Spleen (tissue), 11 donors: Measurements from ENCODE around the gene DNAJC1. TPM values are rescaled to one million over a fixed set of nuclear protein-coding genes. Genes with fewer than 3 reads are reported as not detected.
"Not testable (repeated sequence)": the region's sequence is repeated elsewhere in the genome, so short reads cannot be mapped to it uniquely, and the experiment has no call there.

ENCODE experiments used
- DNase-seq: peaks from one replicate; pipeline ENCODE4 v3.0.0-alpha.2; 2020
- H3K27ac ChIP-seq, 8 donors: fragments of 200-600 bp; sonication (generic) in 7 of 8; 1 replicate in 4 of 8; 2 replicates in 4 of 8; pipeline versions ENCODE4 v1.5.0 to v1.8.0; 2016 to 2021; ENCODE audit warnings: inconsistent platforms in 4 of 8, mild to moderate bottlenecking in 4 of 8, moderate library complexity in 1 of 8
- H3K27me3 ChIP-seq, 7 donors: fragments of 200-600 bp; sonication (generic) in 6 of 7; replicated peaks in 1 of 7; 1 replicate in 4 of 7; 2 replicates in 3 of 7; pipeline versions ENCODE4 v1.5.0 to v1.8.0; 2016 to 2021; ENCODE audit warnings: inconsistent platforms in 3 of 7, mild to moderate bottlenecking in 1 of 7
- H3K36me3 ChIP-seq, 6 donors: fragments of 200-600 bp; sonication (generic) in 5 of 6; 1 replicate in 4 of 6; 2 replicates in 2 of 6; pipeline versions ENCODE4 v1.5.0 to v1.8.0; 2016 to 2021; ENCODE audit warnings: inconsistent platforms in 2 of 6
- H3K4me1 ChIP-seq, 6 donors: fragments of 200-600 bp; sonication (generic) in 5 of 6; 1 replicate in 3 of 6; 2 replicates in 3 of 6; pipeline versions ENCODE4 v1.5.0 to v1.8.0; 2016 to 2021; ENCODE audit warnings: inconsistent platforms in 3 of 6
- H3K4me3 ChIP-seq, 8 donors: fragments of 200-600 bp; sonication (generic) in 7 of 8; 1 replicate in 4 of 8; 2 replicates in 4 of 8; pipeline versions ENCODE4 v1.5.0 to v1.8.0; 2016 to 2021; ENCODE audit warnings: inconsistent platforms in 4 of 8, mild to moderate bottlenecking in 4 of 8, moderate library complexity in 2 of 8
- H3K9me3 ChIP-seq, 8 donors: fragments of 200-600 bp; sonication (generic) in 7 of 8; 1 replicate in 4 of 8; 2 replicates in 4 of 8; pipeline versions ENCODE4 v1.5.0 to v1.8.0; 2016 to 2021; ENCODE audit warnings: inconsistent platforms in 4 of 8
- CTCF ChIP-seq, 11 experiments: fragments of 200-600 bp in 7 of 11; fragments of 450-650 bp in 4 of 11; sonication (generic) in 4 of 11; IDR thresholded peaks in 8 of 11; conservative IDR thresholded peaks in 3 of 11; 1 replicate in 7 of 11; 2 replicates in 4 of 11; pipeline versions ENCODE4 v1.4.0 to v1.8.0; 2016 to 2021; ENCODE audit warnings: antibody characterized with exemption in 11 of 11, inconsistent platforms in 4 of 11, mild to moderate bottlenecking in 1 of 11
- POLR2A ChIP-seq, 3 donors: fragments of 450-650 bp; IDR thresholded peaks; one replicate each; pipeline ENCODE4 v1.5.1; 2017; ENCODE audit warnings: antibody characterized with exemption in 3 of 3, mild to moderate bottlenecking in 1 of 3
- POLR2AphosphoS5 ChIP-seq, 3 donors: sonication (generic); formaldehyde crosslinking; IDR thresholded peaks; one replicate each; pipeline ENCODE4 v1.5.1; 2017; ENCODE audit warnings: antibody characterized with exemption in 3 of 3
- WGBS, 5 donors: extraction: QIAGEN DNeasy Blood & Tissue Kit in 3 of 5; methylation state at CpG; one replicate each; pipeline versions ENCODE4 v1.1.5 to v1.1.7; 2013 to 2018; 5-methylcytosine and 5-hydroxymethylcytosine counted together
- intact Hi-C: fragments of 100-400 bp; cut with DNase I; formaldehyde crosslinking; loops from one replicate; pipeline ENCODE4 v1.15.0; 2023; ENCODE audit warnings: low total_unique reads
- polyA plus RNA-seq, 3 donors: library from polyadenylated mRNA; stranded (reverse); fragments of 200-250 nt; gene quantifications; one replicate each; pipeline ENCODE4 v1.2.1, GENCODE V29; 2013
- total RNA-seq, 7 donors: library from RNA; depleted of rRNA in 3 of 7; stranded (reverse); fragments of >200 nt in 3 of 7; fragmentation: NEBNext Ultra II Directional in 4 of 7; extraction: Animal tissue kit (Norgen Biotek cat#: 25700) in 4 of 7; gene quantifications; one replicate each; pipeline versions ENCODE4 v1.1.0 to v1.2.1, GENCODE V29; 2016 to 2021
- donor health status: healthy with polysubstance abuse.
- donor health status: DM: no; HTN: no; CAD: no; lungs with moderate emphysema.
- donor health status: DM: no; HTN: no; CAD: no.
- donor health status: Bipolar disorder and iron deficiency.
- donor health status: healthy.
- donor health status: DM: no; HTN: no; CAD: no.
- donor health status: DM: yes; HTN: yes; CAD: no.

The DNAJC1 gene
- total and polyA plus RNA-seq, 10 donors: 8.1 to 96.4 (median 22.5) TPM

DNA sequence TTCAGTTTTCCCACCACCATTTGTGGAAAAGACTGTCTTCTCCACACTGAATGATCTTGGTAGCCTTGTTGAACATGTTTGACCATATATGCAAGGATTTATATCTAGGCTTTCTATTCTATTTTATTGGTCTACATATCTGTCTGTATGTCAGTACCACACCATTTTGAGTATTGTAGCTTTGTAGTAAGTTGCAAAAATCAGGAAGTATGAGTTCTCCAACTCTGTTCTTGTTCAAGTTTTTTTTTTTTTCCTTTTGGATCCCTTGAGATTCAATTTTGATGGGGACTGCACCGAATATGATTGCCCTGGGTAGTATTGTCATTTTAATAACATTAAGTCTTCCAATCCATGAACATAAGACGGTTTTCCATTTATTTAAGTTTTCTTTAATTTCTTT lies 176.8 kb downstream of the DNAJC1 start:
- Histone ChIP-seq H3K9me3 (peaks cover 11 to 75% (median 71%) of the 10 kb centered on the region in 8 donors), H3K4me1 (no peaks in the 10 kb centered on the region), H3K27ac (no peak overlapping the region), H3K27me3 (no peaks in the 10 kb centered on the region), H3K36me3 (peaks cover 0 to 26% (median 0%) of the 10 kb centered on the region in 6 donors), H3K4me3 (no peak overlapping the region)
- 94 to 100% (median 98%) methylated on average over 2 of the region's 2 CpGs for WGBS, 5 donors
- TF ChIP-seq POLR2A (IDR thresholded peaks at IDR 0.05): no peak
- TF ChIP-seq POLR2AphosphoS5 (IDR thresholded peaks at IDR 0.05): no peak
- DNase-seq: no peak
- intact Hi-C loops: no loop called here

- H3K4me3 ChIP-seq: no peak overlapping the region
- 92 to 97% (median 94%) methylated on average over 3 of the region's 3 CpGs for WGBS, 5 donors
- H3K27me3 ChIP-seq: no peaks in the 10 kb centered on the region
- no peak for TF ChIP-seq POLR2A (IDR thresholded peaks at IDR 0.05)
- TF ChIP-seq CTCF (IDR thresholded peaks at IDR 0.05 in 8 of 11, conservative IDR thresholded peaks at IDR 0.05 in 3 of 11): no peak
- no peak for TF ChIP-seq POLR2AphosphoS5 (IDR thresholded peaks at IDR 0.05)
- intact Hi-C loops: no loop called here
- peaks cover 11 to 67% (median 58%) of the 10 kb centered on the region in 8 donors for H3K9me3 ChIP-seq
- H3K36me3 ChIP-seq: peaks cover 0 to 26% (median 0%) of the 10 kb centered on the region in 6 donors
- no peak overlapping the region for H3K27ac ChIP-seq
- H3K4me1 ChIP-seq: no peaks in the 10 kb centered on the region
- no peak for DNase-seq
Measured at GRCh38 chr10:21825345-21825744, 178.2 kb downstream of the DNAJC1 start.

DNA sequence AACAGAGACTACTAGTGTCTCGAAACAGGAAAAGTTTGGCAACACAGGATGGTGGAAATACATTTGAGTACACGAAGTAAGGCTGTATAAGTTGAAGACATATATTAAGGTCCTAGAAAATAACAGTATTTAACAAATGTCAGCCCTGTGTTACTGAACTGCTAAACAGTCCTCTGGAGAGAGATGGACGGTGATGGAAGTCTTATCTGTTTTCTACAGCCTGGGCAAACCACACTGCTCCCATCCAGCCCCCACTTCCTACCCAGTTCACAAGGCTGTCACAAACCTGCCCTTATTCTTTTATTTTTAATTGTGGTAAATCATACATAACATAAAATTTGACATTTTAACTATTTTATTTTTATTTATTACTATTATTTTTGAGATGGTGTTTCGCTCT lies 179.1 kb downstream of the DNAJC1 start:
- Histone ChIP-seq H3K36me3 (peaks cover 0 to 25% (median 0%) of the 10 kb centered on the region in 6 donors), H3K27ac (no peak overlapping the region), H3K4me1 (no peaks in the 10 kb centered on the region), H3K9me3 (peaks cover 11 to 58% (median 48%) of the 10 kb centered on the region in 8 donors), H3K27me3 (no peaks in the 10 kb centered on the region), H3K4me3 (no peak overlapping the region)
- 81 to 94% (median 91%) methylated on average over 4 of the region's 4 CpGs for WGBS, 5 donors
- TF ChIP-seq POLR2A (IDR thresholded peaks at IDR 0.05) (no peak), CTCF (IDR thresholded peaks at IDR 0.05 in 8 of 11, conservative IDR thresholded peaks at IDR 0.05 in 3 of 11) (no peak), POLR2AphosphoS5 (IDR thresholded peaks at IDR 0.05) (no peak)
- no peak for DNase-seq
- intact Hi-C loops: no loop called here

- WGBS, 5 donors: 91 to 96% (median 93%) methylated on average over 2 of the region's 2 CpGs
- no peak for TF ChIP-seq CTCF (IDR thresholded peaks at IDR 0.05 in 8 of 11, conservative IDR thresholded peaks at IDR 0.05 in 3 of 11)
- TF ChIP-seq POLR2AphosphoS5 (IDR thresholded peaks at IDR 0.05): no peak
- TF ChIP-seq POLR2A (IDR thresholded peaks at IDR 0.05): no peak
- no peak for DNase-seq
- Histone ChIP-seq H3K4me3 (no peak overlapping the region), H3K9me3 (peaks cover 11 to 50% (median 41%) of the 10 kb centered on the region in 8 donors), H3K36me3 (peaks cover 0 to 17% (median 0%) of the 10 kb centered on the region in 6 donors), H3K27me3 (no peaks in the 10 kb centered on the region), H3K27ac (no peak overlapping the region), H3K4me1 (no peaks in the 10 kb centered on the region)
- intact Hi-C loops: no loop called here
Measured at GRCh38 chr10:21823617-21824016, 179.9 kb downstream of the DNAJC1 start.

DNA sequence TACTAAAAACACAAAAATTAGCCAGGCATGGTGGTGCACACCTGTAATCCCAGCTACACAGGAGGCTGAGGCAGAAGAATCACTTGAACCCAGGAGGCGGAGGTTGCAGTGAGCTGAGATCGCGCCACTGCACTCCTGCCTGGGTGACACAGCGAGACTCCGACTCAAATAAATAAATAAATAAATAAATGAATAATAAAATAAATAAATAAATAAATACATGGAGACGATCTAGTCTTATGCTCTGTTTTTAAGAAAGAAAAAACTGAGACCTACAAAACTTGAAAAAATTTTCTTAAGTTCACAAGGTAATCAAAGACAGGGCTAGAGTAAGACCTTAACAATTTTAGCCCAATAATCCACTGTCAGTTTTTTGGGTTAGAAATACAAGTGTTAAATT lies 181.3 kb downstream of the DNAJC1 start:
- peaks cover 0 to 12% (median 0%) of the 10 kb centered on the region in 6 donors for H3K36me3 ChIP-seq
- intact Hi-C loops, H3K27me3 ChIP-seq, H3K4me1 ChIP-seq, DNase-seq, H3K4me3 ChIP-seq, H3K27ac ChIP-seq: not testable (repeated sequence)
- WGBS, 5 donors: 96 to 98% (median 97%) methylated on average over 6 of the region's 6 CpGs
- H3K9me3 ChIP-seq: peaks cover 7 to 40% (median 29%) of the 10 kb centered on the region in 8 donors
